MM.1S (cell line): ENCODE results near the gene COLGALT1.
"Not testable (repeated sequence)": the region's sequence is repeated elsewhere in the genome, so short reads cannot be mapped to it uniquely, and the experiment has no call there.

Experiments
- DNase-seq: peaks from one replicate; pipeline ENCODE4 v3.0.0-alpha.2; 2015
- H2AFZ ChIP-seq: fragments of 300-600 bp; sonication (generic); 2 replicates; pipeline ENCODE4 v1.6.0; 2016; ENCODE audit warnings: antibody characterized with exemption, low read length
- H3F3A ChIP-seq: fragments of 300-600 bp; sonication (generic); 2 replicates; pipeline ENCODE4 v1.6.1; 2016; ENCODE audit warnings: mild to moderate bottlenecking, antibody characterized with exemption, low read length, moderate library complexity, mixed read lengths; ENCODE audit not compliant: insufficient read depth
- H3K27ac ChIP-seq: fragments of 300-600 bp; sonication (generic); 2 replicates; pipeline ENCODE4 v1.5.1; 2016; ENCODE audit warnings: mild to moderate bottlenecking, low read length
- H3K27me3 ChIP-seq: fragments of 300-600 bp; sonication (generic); replicated peaks from 2 replicates; pipeline ENCODE4 v1.6.0; 2016; ENCODE audit warnings: low read length; ENCODE audit not compliant: insufficient read depth
- H3K36me3 ChIP-seq: fragments of 300-600 bp; sonication (generic); replicated peaks from 2 replicates; pipeline ENCODE4 v1.6.1; 2016; ENCODE audit warnings: mild to moderate bottlenecking, low read length, mixed read lengths; ENCODE audit not compliant: insufficient read depth
- H3K4me1 ChIP-seq: fragments of 300-600 bp; sonication (generic); 2 replicates; pipeline ENCODE4 v1.6.1; 2016; ENCODE audit warnings: low read length, mixed read lengths
- H3K4me2 ChIP-seq: fragments of 300-600 bp; sonication (generic); 2 replicates; pipeline ENCODE4 v1.6.0; 2016; ENCODE audit warnings: low read depth, low read length
- H3K4me3 ChIP-seq: fragments of 300-600 bp; sonication (generic); 2 replicates; pipeline ENCODE4 v1.5.1; 2016; ENCODE audit warnings: low read length, mixed read lengths
- H3K79me2 ChIP-seq: fragments of 300-600 bp; sonication (generic); 2 replicates; pipeline ENCODE4 v1.6.1; 2016; ENCODE audit warnings: mixed run types, low read length, mixed read lengths
- H3K9ac ChIP-seq: fragments of 300-600 bp; sonication (generic); 2 replicates; pipeline ENCODE4 v1.6.1; 2016; ENCODE audit warnings: low read length, mixed read lengths
- H3K9me2 ChIP-seq: fragments of 300-600 bp; sonication (generic); replicated peaks from 2 replicates; pipeline ENCODE4 v1.6.1; 2016; ENCODE audit warnings: mild to moderate bottlenecking, low read length, mixed read lengths; ENCODE audit not compliant: insufficient read depth
- H3K9me3 ChIP-seq: fragments of 300-600 bp; sonication (generic); replicated peaks from 2 replicates; pipeline ENCODE4 v1.6.1; 2016; ENCODE audit warnings: mild to moderate bottlenecking, low read length, mixed read lengths; ENCODE audit not compliant: insufficient read depth
- H4K20me1 ChIP-seq: fragments of 300-600 bp; sonication (generic); 2 replicates; pipeline ENCODE4 v1.6.1; 2016; ENCODE audit warnings: mild to moderate bottlenecking, low read length, moderate library complexity, mixed read lengths; ENCODE audit not compliant: insufficient read depth
- CTCF ChIP-seq: fragments of 300-600 bp; sonication (generic); IDR thresholded peaks from 2 replicates; pipeline ENCODE4 v1.5.1; 2016; ENCODE audit warnings: antibody characterized with exemption, low read length, mixed read lengths
- EZH2 ChIP-seq: fragments of 300-600 bp; sonication (generic); optimal IDR thresholded peaks from 2 replicates; pipeline ENCODE3; 2017; ENCODE audit warnings: low read depth, mild to moderate bottlenecking, antibody characterized with exemption, low read length, mixed read lengths
- EZH2phosphoT487 ChIP-seq: fragments of 300-600 bp; sonication (generic); IDR thresholded peaks from 2 replicates; pipeline ENCODE4 v1.6.1; 2018; ENCODE audit warnings: antibody characterized with exemption, low read length

The COLGALT1 gene

GRCh38 chr19:17567940-17568339, 12.5 kb downstream of the COLGALT1 start:
- Histone ChIP-seq H3K9me2 (no peaks in the 10 kb centered on the region), H3K9ac (no peak overlapping the region), H3K36me3 (no peaks in the 10 kb centered on the region), H3K27me3 (no peaks in the 10 kb centered on the region), H2AFZ (no peak overlapping the region), H3K79me2 (no peaks in the 10 kb centered on the region), H3K27ac (no peak overlapping the region), H3K9me3 (no peaks in the 10 kb centered on the region), H3F3A (no peaks in the 10 kb centered on the region), H3K4me2 (no peak overlapping the region), H3K4me3 (no peak overlapping the region), H4K20me1 (no peaks in the 10 kb centered on the region), H3K4me1 (no peaks in the 10 kb centered on the region)
- DNase-seq = no peak
- TF ChIP-seq EZH2phosphoT487 (no peak), CTCF (no peak), EZH2 (no peak)

- H3F3A ChIP-seq, H3K9ac ChIP-seq, H3K36me3 ChIP-seq, H3K4me3 ChIP-seq, DNase-seq, H2AFZ ChIP-seq, H3K79me2 ChIP-seq, H3K27me3 ChIP-seq, H3K4me1 ChIP-seq, H4K20me1 ChIP-seq, H3K9me3 ChIP-seq, H3K9me2 ChIP-seq, H3K4me2 ChIP-seq, H3K27ac ChIP-seq: not testable (repeated sequence)
Measured at GRCh38 chr19:17570291-17570690, 14.8 kb downstream of the COLGALT1 start.

GRCh38 chr19:17570791-17571190, 15.3 kb downstream of the COLGALT1 start:
- H4K20me1 ChIP-seq = no peaks in the 10 kb centered on the region
- H3K9me3 ChIP-seq = no peaks in the 10 kb centered on the region
- no peak overlapping the region for H3K9ac ChIP-seq
- no peaks in the 10 kb centered on the region for H3F3A ChIP-seq
- DNase-seq = no peak
- no peak overlapping the region for H3K4me3 ChIP-seq
- no peak overlapping the region for H3K27ac ChIP-seq
- H3K9me2 ChIP-seq = no peaks in the 10 kb centered on the region
- TF ChIP-seq CTCF (no peak), EZH2phosphoT487 (no peak), EZH2 (no peak)
- H3K79me2 ChIP-seq = no peaks in the 10 kb centered on the region
- no peak overlapping the region for H3K4me2 ChIP-seq
- no peaks in the 10 kb centered on the region for H3K36me3 ChIP-seq
- H2AFZ ChIP-seq = no peak overlapping the region
- no peaks in the 10 kb centered on the region for H3K27me3 ChIP-seq
- H3K4me1 ChIP-seq = no peaks in the 10 kb centered on the region

GRCh38 chr19:17572638-17573037, 17.2 kb downstream of the COLGALT1 start:
- no peaks in the 10 kb centered on the region for H3K27me3 ChIP-seq
- H3K4me1 ChIP-seq = no peaks in the 10 kb centered on the region
- H3K4me3 ChIP-seq = no peak overlapping the region
- no peak overlapping the region for H3K9ac ChIP-seq
- H2AFZ ChIP-seq = no peak overlapping the region
- no peaks in the 10 kb centered on the region for H3K79me2 ChIP-seq
- H4K20me1 ChIP-seq = no peaks in the 10 kb centered on the region
- H3K27ac ChIP-seq = no peak overlapping the region
- no peak for DNase-seq
- H3K36me3 ChIP-seq = no peaks in the 10 kb centered on the region
- no peaks in the 10 kb centered on the region for H3F3A ChIP-seq
- H3K9me3 ChIP-seq = no peaks in the 10 kb centered on the region
- no peak for TF ChIP-seq EZH2
- TF ChIP-seq CTCF = no peak
- TF ChIP-seq EZH2phosphoT487 = no peak
- no peak overlapping the region for H3K4me2 ChIP-seq
- no peaks in the 10 kb centered on the region for H3K9me2 ChIP-seq
